ENCODE results near the gene CRIM1.

CRIM1 gene

GRCh38 chr2:36578343-36579296 lies 223.0 kb downstream of the CRIM1 start:
- no peak for DNase-seq (ENCODE audit: low spot score)

- no peak for DNase-seq (ENCODE audit: low spot score)
These were observed 223.7 kb downstream of the CRIM1 start for GRCh38 chr2:36579297-36579664.

- DNase-seq (ENCODE audit: low spot score), result no peak
These were observed 227.0 kb downstream of the CRIM1 start for GRCh38 chr2:36582538-36582937.

GRCh38 chr2:36582951-36583350 lies 227.4 kb downstream of the CRIM1 start:
- no peak for DNase-seq (ENCODE audit: low spot score)

GRCh38 chr2:36584148-36584794 lies 228.7 kb downstream of the CRIM1 start:
- no peak for DNase-seq (ENCODE audit: low spot score)

GRCh38 chr2:36586672-36587071 lies 231.1 kb downstream of the CRIM1 start:
- no peak for DNase-seq (ENCODE audit: low spot score)

- no peak for DNase-seq (ENCODE audit: low spot score)
These were observed 231.5 kb downstream of the CRIM1 start for GRCh38 chr2:36587101-36587500.

GRCh38 chr2:36587556-36587955 lies 232.0 kb downstream of the CRIM1 start:
- DNase-seq (ENCODE audit: low spot score), result no peak

GRCh38 chr2:36589230-36589630 lies 233.7 kb downstream of the CRIM1 start:
- no peak for DNase-seq (ENCODE audit: low spot score)

GRCh38 chr2:36594849-36595248 lies 239.3 kb downstream of the CRIM1 start:
- DNase-seq (ENCODE audit: low spot score), result no peak

GRCh38 chr2:36596397-36596796 lies 240.8 kb downstream of the CRIM1 start:
- DNase-seq (ENCODE audit: low spot score), result no peak

- DNase-seq (ENCODE audit: low spot score), result peak; percentile 8
These were observed 241.5 kb downstream of the CRIM1 start for GRCh38 chr2:36597003-36597531.

GRCh38 chr2:36597532-36598377 lies 242.2 kb downstream of the CRIM1 start, which contains the start of gene FEZ2:
FEZ2 (minus strand) TSS chr2:36598168; CDS start chr2:36598142, 26 bp downstream.
- DNase-seq (ENCODE audit: low spot score), result peak; percentile 83

All from SW480 (cell line).